ENCODE data around the gene ZBTB42.

ZBTB42 gene

GRCh38 chr14:104773505-104774452, 27.1 kb upstream of the ZBTB42 start:
- TF ChIP-seq GATA3 (IDR thresholded peaks at IDR 0.05; ENCODE audit: low read depth, low read length) (no peak), GATA2 (IDR thresholded peaks at IDR 0.05; ENCODE audit: low read depth, low read length) (no peak)

DNA sequence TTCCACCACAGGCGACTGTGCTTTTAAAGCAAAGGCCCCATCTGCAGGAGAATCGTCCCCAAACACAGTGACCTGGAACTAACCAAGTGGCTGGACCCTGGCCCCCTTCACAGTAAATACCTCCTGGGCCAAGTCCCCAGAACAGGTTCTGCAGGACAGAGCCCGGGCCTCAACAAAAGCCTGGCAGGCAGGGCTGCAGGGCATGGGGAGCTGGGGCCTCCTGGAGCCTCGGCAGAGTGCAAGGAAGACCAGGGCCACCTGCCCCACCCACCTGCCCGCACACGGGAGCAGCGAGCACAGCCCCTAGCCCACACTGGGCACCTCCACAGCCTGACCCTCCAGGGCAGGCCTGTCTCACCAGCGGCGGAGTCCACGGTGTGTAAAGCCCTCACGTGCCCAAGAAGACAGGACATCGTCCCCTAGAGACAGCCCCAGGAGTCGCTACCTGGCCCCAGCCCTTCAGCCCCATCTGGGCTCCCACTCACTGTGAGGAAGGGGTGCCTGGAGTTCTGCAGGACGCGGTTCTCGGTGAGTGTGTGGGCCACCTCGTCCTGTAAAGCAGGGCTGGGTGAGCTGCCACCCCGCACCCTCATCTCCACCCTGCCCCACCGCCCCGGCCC, 26.3 kb upstream of the ZBTB42 start:
- TF ChIP-seq GATA3 (IDR thresholded peaks at IDR 0.05; ENCODE audit: low read depth, low read length) (no peak), GATA2 (IDR thresholded peaks at IDR 0.05; ENCODE audit: low read depth, low read length) (no peak)

DNA sequence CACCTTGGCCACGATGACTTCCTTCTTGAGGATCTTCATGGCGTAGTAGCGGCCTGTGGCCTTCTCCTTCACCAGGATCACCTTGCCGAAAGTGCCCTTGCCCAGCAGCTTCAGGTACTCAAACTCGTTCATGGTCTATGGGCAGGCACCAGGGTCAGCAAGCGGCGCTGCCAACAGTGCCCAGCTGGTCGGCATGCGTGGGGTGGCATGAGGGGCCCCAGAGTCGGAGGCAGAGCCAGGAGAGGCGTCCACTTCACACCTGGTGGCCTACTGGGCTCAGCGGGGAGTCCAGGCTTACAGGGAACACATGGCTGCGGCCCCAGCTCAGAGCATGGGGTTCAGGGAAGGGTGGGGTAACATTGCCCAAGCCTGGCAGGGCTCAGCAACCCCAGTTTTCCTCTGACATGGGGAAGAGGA, 25.8 kb upstream of the ZBTB42 start:
- TF ChIP-seq GATA3 (IDR thresholded peaks at IDR 0.05; ENCODE audit: low read depth, low read length) (no peak), GATA2 (IDR thresholded peaks at IDR 0.05; ENCODE audit: low read depth, low read length) (no peak)

DNA sequence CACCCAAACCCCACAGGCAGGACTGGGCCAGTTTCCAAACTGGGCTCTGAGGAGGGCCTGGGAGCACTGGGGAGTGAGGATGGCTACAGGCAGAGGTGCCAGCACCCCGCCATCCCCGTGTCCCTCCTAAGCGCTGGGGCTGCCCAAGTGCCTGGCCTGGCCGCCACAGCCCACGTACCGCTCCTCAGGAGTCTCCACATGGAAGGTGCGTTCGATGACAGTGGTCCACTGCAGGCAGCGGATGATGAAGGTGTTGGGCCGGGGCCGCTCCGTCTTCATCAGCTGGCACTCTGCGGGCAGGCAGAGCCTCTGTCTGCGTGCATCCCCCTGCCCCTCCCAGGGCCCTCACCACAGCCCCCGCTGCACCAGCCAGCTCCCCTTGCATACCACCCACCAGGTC, 24.4 kb upstream of the ZBTB42 start:
- TF ChIP-seq GATA3 (IDR thresholded peaks at IDR 0.05; ENCODE audit: low read depth, low read length) (no peak), GATA2 (IDR thresholded peaks at IDR 0.05; ENCODE audit: low read depth, low read length) (no peak)

- no peak for TF ChIP-seq GATA3 (IDR thresholded peaks at IDR 0.05; ENCODE audit: low read depth, low read length)
- TF ChIP-seq GATA2 (IDR thresholded peaks at IDR 0.05; ENCODE audit: low read depth, low read length): no peak
Measured at GRCh38 chr14:104776961-104777807, 23.7 kb upstream of the ZBTB42 start.

- no peak for TF ChIP-seq GATA2 (IDR thresholded peaks at IDR 0.05; ENCODE audit: low read depth, low read length)
Measured at GRCh38 chr14:104777808-104778249, 23.1 kb upstream of the ZBTB42 start.

GRCh38 chr14:104778694-104779331, 22.1 kb upstream of the ZBTB42 start:
- no peak for TF ChIP-seq GATA3 (IDR thresholded peaks at IDR 0.05; ENCODE audit: low read depth, low read length)
- no peak for TF ChIP-seq GATA2 (IDR thresholded peaks at IDR 0.05; ENCODE audit: low read depth, low read length)

DNA sequence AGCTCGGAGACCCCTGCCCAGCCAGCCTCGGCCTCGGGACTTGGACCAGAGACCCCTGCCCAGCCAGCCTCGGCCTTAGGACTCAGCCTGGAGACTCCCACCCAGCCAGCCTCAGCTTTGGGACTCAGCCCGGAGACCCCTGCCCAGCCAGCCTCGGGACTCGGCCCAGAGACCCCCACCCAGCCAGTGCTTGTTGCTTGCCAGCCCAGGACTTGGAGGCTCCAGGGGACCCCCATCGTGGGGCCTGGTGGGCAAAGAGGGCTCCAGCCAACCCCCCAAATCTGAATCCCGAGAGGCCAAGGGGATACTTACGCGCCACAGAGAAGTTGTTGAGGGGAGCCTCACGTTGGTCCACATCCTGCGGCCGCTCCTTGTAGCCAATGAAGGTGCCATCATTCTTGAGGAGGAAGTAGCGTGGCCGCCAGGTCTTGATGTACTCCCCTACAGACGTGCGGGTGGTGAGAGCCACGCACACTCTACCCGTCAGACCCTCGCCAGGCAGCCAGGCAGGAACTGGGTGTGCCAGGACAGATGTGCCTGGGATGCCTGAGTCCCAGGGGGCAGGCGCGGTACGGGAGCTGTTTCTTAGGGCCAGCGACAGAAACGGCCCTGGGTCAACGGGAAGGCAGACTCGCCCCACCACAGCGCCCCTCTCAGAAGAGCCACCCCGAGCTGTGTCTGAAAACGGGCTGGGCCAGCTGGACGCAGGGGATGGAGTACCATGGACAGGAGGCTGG, 21.0 kb upstream of the ZBTB42 start:
- TF ChIP-seq GATA3 (IDR thresholded peaks at IDR 0.05; ENCODE audit: low read depth, low read length) (no peak), GATA2 (IDR thresholded peaks at IDR 0.05; ENCODE audit: low read depth, low read length) (no peak)

GRCh38 chr14:104780513-104781030, 20.3 kb upstream of the ZBTB42 start:
- no peak for TF ChIP-seq GATA2 (IDR thresholded peaks at IDR 0.05; ENCODE audit: low read depth, low read length)
- TF ChIP-seq GATA3 (IDR thresholded peaks at IDR 0.05; ENCODE audit: low read depth, low read length): no peak

DNA sequence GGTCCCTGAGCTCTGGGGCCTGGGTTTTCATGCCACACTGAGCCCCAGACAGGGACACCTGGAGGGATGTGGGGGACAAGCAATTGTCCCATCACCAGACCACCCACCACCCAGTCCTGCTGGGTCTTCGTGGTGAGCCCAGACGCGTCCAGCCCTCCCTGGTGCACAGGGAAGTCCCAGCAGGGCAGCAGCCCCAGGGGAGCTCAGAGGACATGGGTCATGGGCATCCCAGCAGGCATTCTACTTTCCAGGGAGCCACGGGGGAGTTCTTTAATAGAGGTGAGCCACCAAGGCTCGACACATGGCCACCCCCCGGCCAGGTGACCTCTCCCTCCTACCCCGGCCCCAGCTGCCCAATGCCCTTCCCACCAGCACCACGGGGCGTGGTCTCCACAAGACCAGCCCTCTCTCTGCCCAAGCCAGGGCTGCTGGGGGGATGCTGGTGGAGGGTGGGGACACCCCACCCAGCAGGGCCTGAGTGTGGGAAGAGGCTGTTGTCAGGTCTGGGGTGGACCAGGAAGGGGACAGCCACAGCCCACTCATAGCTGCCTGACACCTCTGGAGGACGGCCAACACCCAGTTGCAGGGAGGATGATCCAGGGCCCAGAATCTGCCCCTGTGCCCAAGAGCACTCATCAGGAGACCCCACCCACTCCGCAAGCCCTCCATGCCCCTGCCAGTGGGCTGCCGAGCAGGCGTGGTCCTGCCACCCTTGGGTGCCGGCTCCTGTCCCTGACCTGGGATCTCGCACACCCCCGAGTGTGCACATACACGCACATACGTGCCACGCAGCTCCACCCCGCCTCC, 19.4 kb upstream of the ZBTB42 start:
- TF ChIP-seq GATA2 (IDR thresholded peaks at IDR 0.05; ENCODE audit: low read depth, low read length) (no peak), GATA3 (IDR thresholded peaks at IDR 0.05; ENCODE audit: low read depth, low read length) (no peak)

- TF ChIP-seq GATA2 (IDR thresholded peaks at IDR 0.05; ENCODE audit: low read depth, low read length) (no peak), GATA3 (IDR thresholded peaks at IDR 0.05; ENCODE audit: low read depth, low read length) (no peak)
Measured at GRCh38 chr14:104782086-104782807, 18.7 kb upstream of the ZBTB42 start.

DNA sequence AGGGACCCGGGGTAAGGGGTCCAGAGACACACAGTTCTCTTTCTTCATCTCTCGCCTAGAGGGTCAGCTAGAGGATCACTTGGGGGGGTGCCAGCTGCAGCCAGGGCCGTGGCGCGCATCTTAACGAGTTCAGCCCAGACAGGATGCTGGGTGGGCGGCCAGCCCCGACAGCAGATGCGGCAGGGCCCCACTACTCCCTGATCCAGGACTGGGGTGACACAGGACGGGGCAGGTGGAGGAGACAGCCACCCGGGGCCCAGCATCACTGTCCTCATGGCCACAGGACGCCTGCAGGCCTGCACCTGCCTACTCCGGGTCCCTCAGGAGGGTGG, 18.1 kb upstream of the ZBTB42 start:
- no peak for TF ChIP-seq GATA2 (IDR thresholded peaks at IDR 0.05; ENCODE audit: low read depth, low read length)
